Smooth muscle cell (in vitro differentiated cells): ENCODE data around the gene PKIG. TPM values are rescaled to one million over a fixed set of nuclear protein-coding genes. Genes with fewer than 3 reads are reported as not detected.

Experiments used
- DNase-seq: peaks from one replicate; lab custom pipeline; 2025; ENCODE audit not compliant: unreplicated experiment; lab: John Stamatoyannopoulos, UW
- H2AFZ ChIP-seq: fragments of 200-600 bp; sonication (generic); 2 replicates; pipeline ENCODE4 v1.6.0; 2016; ENCODE audit warnings: antibody characterized with exemption, low read depth, mild to moderate bottlenecking
- H3F3A ChIP-seq: fragments of 200-600 bp; sonication (generic); 2 replicates; pipeline ENCODE4 v1.6.0; 2017; ENCODE audit warnings: antibody characterized with exemption, low read depth
- H3K27ac ChIP-seq: fragments of 200-600 bp; sonication (generic); 2 replicates; pipeline ENCODE4 v1.5.1; 2016; ENCODE audit warnings: low read depth, mild to moderate bottlenecking
- H3K27me3 ChIP-seq: fragments of 200-600 bp; sonication (generic); 2 replicates; pipeline ENCODE4 v1.6.1; 2016; ENCODE audit warnings: low read depth, mild to moderate bottlenecking
- H3K36me3 ChIP-seq: fragments of 200-600 bp; sonication (generic); 2 replicates; pipeline ENCODE4 v1.5.1; 2016; ENCODE audit warnings: low read depth
- H3K4me1 ChIP-seq: fragments of 200-600 bp; sonication (generic); 2 replicates; pipeline ENCODE4 v1.5.1; 2016; ENCODE audit warnings: low read depth
- H3K4me2 ChIP-seq: fragments of 200-600 bp; sonication (generic); 2 replicates; pipeline ENCODE4 v1.6.0; 2016; ENCODE audit warnings: mild to moderate bottlenecking
- H3K4me3 ChIP-seq: fragments of 200-600 bp; sonication (generic); 2 replicates; pipeline ENCODE4 v1.5.1; 2016; ENCODE audit warnings: mild to moderate bottlenecking
- H3K79me2 ChIP-seq: fragments of 200-600 bp; sonication (generic); 2 replicates; pipeline ENCODE4 v1.6.0; 2016; ENCODE audit warnings: low read depth, mild to moderate bottlenecking
- H3K9ac ChIP-seq: fragments of 200-600 bp; sonication (generic); 2 replicates; pipeline ENCODE4 v1.6.0; 2016; ENCODE audit warnings: low read depth
- H3K9me3 ChIP-seq: fragments of 200-600 bp; sonication (generic); replicated peaks from 2 replicates; pipeline ENCODE4 v1.5.1; 2016; ENCODE audit warnings: low read depth
- H4K20me1 ChIP-seq: fragments of 200-600 bp; sonication (generic); 2 replicates; pipeline ENCODE4 v1.6.0; 2016; ENCODE audit warnings: low read depth
- CTCF ChIP-seq: fragments of 200-600 bp; sonication (generic); IDR thresholded peaks from 2 replicates; pipeline ENCODE4 v1.5.1; 2017; ENCODE audit warnings: borderline replicate concordance, mild to moderate bottlenecking, antibody characterized with exemption; ENCODE audit not compliant: insufficient read depth, poor library complexity, severe bottlenecking
- WGBS: methylation state at CpG from one replicate; pipeline ENCODE4 v1.1.7; 2016; ENCODE audit warnings: low lambda C conversion rate; 5-methylcytosine and 5-hydroxymethylcytosine counted together
- polyA plus RNA-seq: library from polyadenylated mRNA; unstranded; fragments of >200 nt; fragmentation: Nextera tagmentation; extraction: Ambion mirVana; gene quantifications from 2 replicates; pipeline ENCODE4 v1.2.1, GENCODE V29; 2016
- total RNA-seq: library from RNA; depleted of rRNA; stranded (reverse); fragments of >200 nt; gene quantifications from 2 replicates; pipeline ENCODE4 v1.2.3, GENCODE V29; 2014

PKIG gene
- total and polyA plus RNA-seq, 2 experiments from 2014 or later, result 68.9 to 86.1 TPM

- Histone ChIP-seq H3K36me3 (no peaks in the 10 kb centered on the region), H3K4me1 (peaks cover 20% of the 10 kb centered on the region), H3F3A (no peaks in the 10 kb centered on the region), H3K9me3 (no peaks in the 10 kb centered on the region), H2AFZ (no peak overlapping the region), H3K27me3 (no peaks in the 10 kb centered on the region), H3K27ac (peak overlapping the region; percentile 87), H3K79me2 (peaks cover 62% of the 10 kb centered on the region), H3K4me3 (peak overlapping the region; percentile 49), H3K4me2 (peak overlapping the region; percentile 84), H4K20me1 (peaks cover 21% of the 10 kb centered on the region), H3K9ac (peak overlapping the region; percentile 61)
- WGBS, result 18% methylated on average over 1 of the region's 1 CpG
- no peak for DNase-seq
- TF ChIP-seq CTCF, result no peak
These were observed 778 bp downstream of the PKIG start for GRCh38 chr20:44583157-44583556.

GRCh38 chr20:44584162-44584561 is 1.8 kb downstream of the PKIG start:
- H3K27me3 ChIP-seq, result no peaks in the 10 kb centered on the region
- H2AFZ ChIP-seq, result no peak overlapping the region
- peaks cover 27% of the 10 kb centered on the region for H4K20me1 ChIP-seq
- peak overlapping the region; percentile 61 for H3K9ac ChIP-seq
- peaks cover 20% of the 10 kb centered on the region for H3K4me1 ChIP-seq
- no peak for TF ChIP-seq CTCF
- DNase-seq, result no peak
- no peaks in the 10 kb centered on the region for H3K36me3 ChIP-seq
- H3F3A ChIP-seq, result no peaks in the 10 kb centered on the region
- peak overlapping the region; percentile 87 for H3K27ac ChIP-seq
- peak overlapping the region; percentile 84 for H3K4me2 ChIP-seq
- WGBS, result 78% methylated on average over 4 of the region's 4 CpGs
- H3K79me2 ChIP-seq, result peaks cover 62% of the 10 kb centered on the region
- H3K9me3 ChIP-seq, result no peaks in the 10 kb centered on the region
- peak overlapping the region; percentile 49 for H3K4me3 ChIP-seq

- Histone ChIP-seq H3K79me2 (peaks cover 59% of the 10 kb centered on the region), H4K20me1 (peaks cover 27% of the 10 kb centered on the region), H2AFZ (no peak overlapping the region), H3K36me3 (no peaks in the 10 kb centered on the region), H3K27me3 (no peaks in the 10 kb centered on the region), H3K4me3 (no peak overlapping the region), H3K4me1 (peaks cover 20% of the 10 kb centered on the region), H3F3A (no peaks in the 10 kb centered on the region), H3K9ac (no peak overlapping the region), H3K27ac (no peak overlapping the region), H3K9me3 (no peaks in the 10 kb centered on the region), H3K4me2 (peak overlapping the region; percentile 84)
- 71% methylated on average over 6 of the region's 6 CpGs for WGBS
- TF ChIP-seq CTCF, result no peak
- no peak for DNase-seq
These were observed 2.9 kb downstream of the PKIG start for GRCh38 chr20:44585057-44585963.
